WTC11 (cell line): ENCODE measurements around the gene TFEC. TPM values are rescaled to one million over a fixed set of nuclear protein-coding genes. Genes with fewer than 3 reads are reported as not detected.

Experiments
- ATAC-seq: fragments of 200-7000 bp; cut with Tn5 transposase; 2 replicates; pipeline ENCODE4 v1.10.0; 2021; ENCODE audit warnings: mild to moderate bottlenecking, moderate library complexity
- CTCF ChIA-PET: fragments of 300-600 bp; sonication (Branson Sonifier 250); formaldehyde crosslinking; loops from one replicate; lab custom pipeline; 2021; ENCODE audit warnings: antibody characterized with exemption; lab: Charles Lee
- POLR2A ChIA-PET: fragments of 350-600 bp; sonication (Branson Sonifier 250); formaldehyde crosslinking; loops from one replicate; lab custom pipeline; 2021; ENCODE audit warnings: antibody characterized with exemption; lab: Charles Lee
- DNase-seq: peaks from one replicate; pipeline ENCODE4 v3.0.0; 2021; ENCODE audit warnings: low spot score
- H3K27ac Mint-ChIP-seq: 2 replicates; pipeline ENCODE4 v1.8.0; 2021; ENCODE audit warnings: mixed read lengths
- H3K27me3 Mint-ChIP-seq: 2 replicates; pipeline ENCODE4 v1.8.0; 2021; ENCODE audit warnings: low read depth, mild to moderate bottlenecking, moderate library complexity, mixed read lengths
- H3K36me3 Mint-ChIP-seq: 2 replicates; pipeline ENCODE4 v1.8.0; 2021; ENCODE audit warnings: mixed read lengths
- H3K4me1 Mint-ChIP-seq: 2 replicates; pipeline ENCODE4 v1.8.0; 2022; ENCODE audit warnings: mixed read lengths
- H3K4me3 Mint-ChIP-seq: 2 replicates; pipeline ENCODE4 v1.8.0; 2021; ENCODE audit warnings: mild to moderate bottlenecking, moderate library complexity, mixed read lengths
- H3K9me3 Mint-ChIP-seq: 2 replicates; pipeline ENCODE4 v1.8.0; 2021; ENCODE audit warnings: mixed read lengths
- ATF1 ChIP-seq: sonication (generic); formaldehyde crosslinking; IDR thresholded peaks from 2 replicates; pipeline ENCODE4 v1.8.1; 2023; ENCODE audit warnings: mild to moderate bottlenecking, moderate library complexity, missing genetic modification reagents
- CREM ChIP-seq: sonication (generic); formaldehyde crosslinking; IDR thresholded peaks from 2 replicates; pipeline ENCODE4 v1.8.1; 2022; ENCODE audit warnings: mild to moderate bottlenecking, missing genetic modification reagents, moderate library complexity
- E2F4 ChIP-seq: sonication (generic); formaldehyde crosslinking; IDR thresholded peaks from 2 replicates; pipeline ENCODE4 v1.8.1; 2022; ENCODE audit warnings: low read depth, mild to moderate bottlenecking, moderate library complexity, missing genetic modification reagents, borderline replicate concordance
- ELF4 ChIP-seq: sonication (generic); formaldehyde crosslinking; IDR thresholded peaks from 2 replicates; pipeline ENCODE4 v1.8.1; 2022; ENCODE audit warnings: low read depth, mild to moderate bottlenecking, moderate library complexity, missing genetic modification reagents
- FOXK1 ChIP-seq: sonication (generic); formaldehyde crosslinking; IDR thresholded peaks from 2 replicates; pipeline ENCODE4 v1.8.0; 2022; ENCODE audit warnings: mild to moderate bottlenecking, moderate library complexity, missing genetic modification reagents
- FOXP1 ChIP-seq: sonication (generic); formaldehyde crosslinking; IDR thresholded peaks from 2 replicates; pipeline ENCODE4 v1.8.0; 2022; ENCODE audit warnings: missing genetic modification reagents, mild to moderate bottlenecking, moderate library complexity, borderline replicate concordance
- FOXP4 ChIP-seq: sonication (generic); formaldehyde crosslinking; IDR thresholded peaks from 2 replicates; pipeline ENCODE4 v1.8.0; 2022; ENCODE audit warnings: mild to moderate bottlenecking, missing genetic modification reagents
- GTF2I ChIP-seq: fragments of 250-450 bp; sonication (Bioruptor Pico); conservative IDR thresholded peaks from 2 replicates; pipeline ENCODE4 v1.4.0; 2021; ENCODE audit warnings: mild to moderate bottlenecking
- MAX ChIP-seq: sonication (generic); formaldehyde crosslinking; IDR thresholded peaks from 2 replicates; pipeline ENCODE4 v1.8.0; 2022; ENCODE audit warnings: mild to moderate bottlenecking, missing genetic modification reagents
- MXD4 ChIP-seq: fragments of 250-450 bp; sonication (Bioruptor Pico); IDR thresholded peaks from 2 replicates; pipeline ENCODE4 v1.8.0; 2021; ENCODE audit warnings: mild to moderate bottlenecking, moderate library complexity, borderline replicate concordance
- OVOL2 ChIP-seq: fragments of 250-450 bp; sonication (Bioruptor Pico); IDR thresholded peaks from 2 replicates; pipeline ENCODE4 v1.9.0; 2021; ENCODE audit warnings: mild to moderate bottlenecking, borderline replicate concordance
- RORB ChIP-seq: fragments of 250-450 bp; sonication (Bioruptor Pico); IDR thresholded peaks from 2 replicates; pipeline ENCODE4 v1.9.0; 2021; ENCODE audit warnings: mild to moderate bottlenecking
- SP1 ChIP-seq: sonication (generic); formaldehyde crosslinking; conservative IDR thresholded peaks from 2 replicates; pipeline ENCODE4 v1.8.1; 2022; ENCODE audit warnings: missing genetic modification reagents
- TCF7 ChIP-seq: sonication (generic); formaldehyde crosslinking; IDR thresholded peaks from 2 replicates; pipeline ENCODE4 v1.8.0; 2022; ENCODE audit warnings: mild to moderate bottlenecking, low read depth, missing genetic modification reagents, moderate library complexity
- TEAD1 ChIP-seq: sonication (generic); formaldehyde crosslinking; IDR thresholded peaks from 2 replicates; pipeline ENCODE4 v1.8.0; 2022; ENCODE audit warnings: mild to moderate bottlenecking, missing genetic modification reagents
- USF1 ChIP-seq: sonication (generic); formaldehyde crosslinking; IDR thresholded peaks from 2 replicates; pipeline ENCODE4 v1.8.0; 2022; ENCODE audit warnings: mild to moderate bottlenecking, missing genetic modification reagents
- ZBTB21 ChIP-seq: sonication (generic); formaldehyde crosslinking; IDR thresholded peaks from 2 replicates; pipeline ENCODE4 v1.8.1; 2023; ENCODE audit warnings: mild to moderate bottlenecking, missing genetic modification reagents, borderline replicate concordance
- ZNF121 ChIP-seq: sonication (generic); formaldehyde crosslinking; IDR thresholded peaks from 2 replicates; pipeline ENCODE4 v1.8.0; 2023; ENCODE audit warnings: missing genetic modification reagents
- ZNF317 ChIP-seq: sonication (generic); formaldehyde crosslinking; IDR thresholded peaks from 2 replicates; pipeline ENCODE4 v1.8.1; 2023; ENCODE audit warnings: low read depth, mild to moderate bottlenecking, moderate library complexity, missing genetic modification reagents, borderline replicate concordance
- ZNF512 ChIP-seq: sonication (generic); formaldehyde crosslinking; IDR thresholded peaks from 2 replicates; pipeline ENCODE4 v1.8.1; 2022; ENCODE audit warnings: missing genetic modification reagents, borderline replicate concordance
- ZNF532 ChIP-seq: fragments of 250-450 bp; sonication (Bioruptor Pico); IDR thresholded peaks from 2 replicates; pipeline ENCODE4 v1.9.0; 2021; ENCODE audit warnings: mild to moderate bottlenecking, borderline replicate concordance
- total RNA-seq: library from RNA; stranded (reverse); gene quantifications from 3 replicates; pipeline ENCODE4 v1.2.3, GENCODE V29; 2021

The TFEC gene
- total RNA-seq, 1 experiment from 2014 or later: 0.17 TPM

- no peak for TF ChIP-seq ZNF532 (CRISPR knock-in tag)
- no peak for TF ChIP-seq MAX (CRISPR knock-in tag)
- TF ChIP-seq ZBTB21 (CRISPR knock-in tag): no peak
- no peak for TF ChIP-seq GTF2I (CRISPR knock-in tag)
- no peak for TF ChIP-seq CREM
- TF ChIP-seq TEAD1 (CRISPR knock-in tag): no peak
- TF ChIP-seq FOXP4 (CRISPR knock-in tag): no peak
- TF ChIP-seq, all 79 proteins: peak for 0
These were observed 76.8 kb downstream of the TFEC start (continued) for GRCh38 chr7:115953592-115954255.

GRCh38 chr7:115952832-115953231 is 77.7 kb downstream of the TFEC start:
- ChIA-PET CTCF (no interaction called here), POLR2A (no interaction called here)
- Mint-ChIP-seq H3K36me3 (no peaks in the 10 kb centered on the region), H3K9me3 (no peaks in the 10 kb centered on the region), H3K27me3 (no peaks in the 10 kb centered on the region), H3K4me1 (no peaks in the 10 kb centered on the region), H3K4me3 (no peak overlapping the region), H3K27ac (no peak overlapping the region)
- TF ChIP-seq ZNF317 (CRISPR knock-in tag): no peak
- TF ChIP-seq ZNF121 (CRISPR knock-in tag): no peak
- no peak for TF ChIP-seq RORB
- TF ChIP-seq CREM: no peak
- TF ChIP-seq ATF1 (CRISPR knock-in tag): no peak
- TF ChIP-seq GTF2I (CRISPR knock-in tag): no peak
- no peak for TF ChIP-seq ELF4 (CRISPR knock-in tag)
- TF ChIP-seq OVOL2 (CRISPR knock-in tag): no peak
- TF ChIP-seq TCF7: no peak
- peak; percentile 58 for ATAC-seq
- no peak for DNase-seq

GRCh38 chr7:115951547-115951946 is 79.0 kb downstream of the TFEC start:
- no peak overlapping the region for H3K27ac Mint-ChIP-seq
- H3K4me3 Mint-ChIP-seq: no peak overlapping the region
- ATAC-seq (no peak), DNase-seq (no peak)
- H3K36me3 Mint-ChIP-seq: no peaks in the 10 kb centered on the region
- no peaks in the 10 kb centered on the region for H3K9me3 Mint-ChIP-seq
- ChIA-PET POLR2A (no interaction called here), CTCF (no interaction called here)
- no peaks in the 10 kb centered on the region for H3K4me1 Mint-ChIP-seq
- no peaks in the 10 kb centered on the region for H3K27me3 Mint-ChIP-seq
- TF ChIP-seq FOXP1: no peak
- TF ChIP-seq ZNF512: no peak
- TF ChIP-seq E2F4 (CRISPR knock-in tag): no peak
- no peak for TF ChIP-seq MXD4 (CRISPR knock-in tag)
- TF ChIP-seq ATF1 (CRISPR knock-in tag): no peak
- TF ChIP-seq FOXP4 (CRISPR knock-in tag): no peak
- TF ChIP-seq ZNF317 (CRISPR knock-in tag): no peak
- no peak for TF ChIP-seq USF1 (CRISPR knock-in tag)
- no peak for TF ChIP-seq SP1 (CRISPR knock-in tag)
- TF ChIP-seq FOXK1: no peak
